Measurements from ENCODE around the gene TMEM116.

GRCh38 chr12:112023759-112024396 lies 10.9 kb upstream of the TMEM116 start:
- TF ChIP-seq CTCF (IDR thresholded peaks at IDR 0.05; ENCODE audit: low read depth, low read length, poor library complexity, severe bottlenecking), result no peak
- no peak for TF ChIP-seq EZH2phosphoT487 (IDR thresholded peaks at IDR 0.05; ENCODE audit: borderline replicate concordance, low read length)

Data from DOHH2 (cell line).